Measurements from ENCODE around the gene OR5C1.

The OR5C1 gene
- long read RNA-seq = 0 reads

DNA sequence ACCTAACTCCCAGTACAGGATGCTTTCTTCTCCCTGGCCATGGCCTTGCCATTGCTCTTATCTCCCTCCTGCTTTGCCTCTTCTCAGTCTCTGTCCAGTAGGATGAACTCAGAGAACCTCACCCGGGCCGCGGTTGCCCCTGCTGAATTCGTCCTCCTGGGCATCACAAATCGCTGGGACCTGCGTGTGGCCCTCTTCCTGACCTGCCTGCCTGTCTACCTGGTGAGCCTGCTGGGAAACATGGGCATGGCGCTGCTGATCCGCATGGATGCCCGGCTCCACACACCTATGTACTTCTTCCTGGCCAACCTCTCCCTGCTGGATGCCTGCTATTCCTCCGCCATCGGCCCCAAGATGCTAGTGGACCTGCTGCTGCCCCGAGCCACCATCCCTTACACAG is at the start of gene OR5C1:
Gene OR5C1 (plus strand): TSS at position 103 of the 400 bp plus-strand sequence. CDS start 0 bp downstream, at position 103.
- Histone ChIP-seq H3K27ac (replicated peaks) (no peak within 1 kb of the TSS), H3K27me3 (ENCODE audit: insufficient read depth, poor library complexity, severe bottlenecking) (no peaks in the 10 kb centered on the region), H3K4me3 (replicated peaks; ENCODE audit: insufficient read depth, low read length) (no peak within 1 kb of the TSS)
- no peak for DNase-seq (ENCODE audit: low read depth in 1 of 2, low spot score in 1 of 2)
- no peak for TF ChIP-seq POLR2AphosphoS5 (IDR thresholded peaks at IDR 0.05; ENCODE audit: low read depth)

DNA sequence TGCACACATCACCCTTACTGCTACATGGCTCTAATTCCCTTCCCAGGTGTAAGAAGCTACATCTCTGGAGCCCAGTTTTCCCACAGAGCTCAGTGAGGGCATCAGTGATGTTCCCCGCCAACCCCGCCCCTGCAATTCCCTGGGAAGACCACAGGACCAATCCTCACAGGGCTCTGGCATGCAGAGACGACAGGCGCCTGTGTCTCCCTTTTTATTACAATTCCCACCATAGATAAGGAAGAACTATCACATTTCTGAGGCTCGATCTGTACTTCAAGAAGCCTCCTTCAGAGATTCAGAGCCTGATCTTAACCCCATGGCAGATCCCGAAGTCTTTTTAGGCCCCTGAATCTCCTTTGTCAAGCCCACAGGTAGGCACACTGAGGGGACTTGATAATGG is 46.7 kb upstream of the OR5C1 start, which contains the start of gene OR1L6:
Gene OR1L6 (plus strand): TSS at position 301 of the 400 bp plus-strand sequence. CDS start 7,545 bp downstream, outside the sequence.
- Histone ChIP-seq H3K27ac (replicated peaks) (no peak within 1 kb of the TSS), H3K27me3 (ENCODE audit: insufficient read depth, poor library complexity, severe bottlenecking) (no peaks in the 10 kb centered on the region), H3K4me3 (replicated peaks; ENCODE audit: insufficient read depth, low read length) (no peak within 1 kb of the TSS)
- no peak for TF ChIP-seq GABPA (IDR thresholded peaks at IDR 0.05; ENCODE audit: low read depth)
- no peak for TF ChIP-seq SPI1 (IDR thresholded peaks at IDR 0.05; ENCODE audit: borderline replicate concordance, low read depth)
- TF ChIP-seq POLR2AphosphoS5 (IDR thresholded peaks at IDR 0.05; ENCODE audit: low read depth) = no peak
- TF ChIP-seq, protein P1, sequence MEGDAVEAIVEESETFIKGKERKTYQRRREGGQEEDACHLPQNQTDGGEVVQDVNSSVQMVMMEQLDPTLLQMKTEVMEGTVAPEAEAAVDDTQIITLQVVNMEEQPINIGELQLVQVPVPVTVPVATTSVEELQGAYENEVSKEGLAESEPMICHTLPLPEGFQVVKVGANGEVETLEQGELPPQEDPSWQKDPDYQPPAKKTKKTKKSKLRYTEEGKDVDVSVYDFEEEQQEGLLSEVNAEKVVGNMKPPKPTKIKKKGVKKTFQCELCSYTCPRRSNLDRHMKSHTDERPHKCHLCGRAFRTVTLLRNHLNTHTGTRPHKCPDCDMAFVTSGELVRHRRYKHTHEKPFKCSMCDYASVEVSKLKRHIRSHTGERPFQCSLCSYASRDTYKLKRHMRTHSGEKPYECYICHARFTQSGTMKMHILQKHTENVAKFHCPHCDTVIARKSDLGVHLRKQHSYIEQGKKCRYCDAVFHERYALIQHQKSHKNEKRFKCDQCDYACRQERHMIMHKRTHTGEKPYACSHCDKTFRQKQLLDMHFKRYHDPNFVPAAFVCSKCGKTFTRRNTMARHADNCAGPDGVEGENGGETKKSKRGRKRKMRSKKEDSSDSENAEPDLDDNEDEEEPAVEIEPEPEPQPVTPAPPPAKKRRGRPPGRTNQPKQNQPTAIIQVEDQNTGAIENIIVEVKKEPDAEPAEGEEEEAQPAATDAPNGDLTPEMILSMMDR (IDR thresholded peaks at IDR 0.05; ENCODE audit: insufficient read depth, low read length) = no peak
- TF ChIP-seq, protein P2, sequence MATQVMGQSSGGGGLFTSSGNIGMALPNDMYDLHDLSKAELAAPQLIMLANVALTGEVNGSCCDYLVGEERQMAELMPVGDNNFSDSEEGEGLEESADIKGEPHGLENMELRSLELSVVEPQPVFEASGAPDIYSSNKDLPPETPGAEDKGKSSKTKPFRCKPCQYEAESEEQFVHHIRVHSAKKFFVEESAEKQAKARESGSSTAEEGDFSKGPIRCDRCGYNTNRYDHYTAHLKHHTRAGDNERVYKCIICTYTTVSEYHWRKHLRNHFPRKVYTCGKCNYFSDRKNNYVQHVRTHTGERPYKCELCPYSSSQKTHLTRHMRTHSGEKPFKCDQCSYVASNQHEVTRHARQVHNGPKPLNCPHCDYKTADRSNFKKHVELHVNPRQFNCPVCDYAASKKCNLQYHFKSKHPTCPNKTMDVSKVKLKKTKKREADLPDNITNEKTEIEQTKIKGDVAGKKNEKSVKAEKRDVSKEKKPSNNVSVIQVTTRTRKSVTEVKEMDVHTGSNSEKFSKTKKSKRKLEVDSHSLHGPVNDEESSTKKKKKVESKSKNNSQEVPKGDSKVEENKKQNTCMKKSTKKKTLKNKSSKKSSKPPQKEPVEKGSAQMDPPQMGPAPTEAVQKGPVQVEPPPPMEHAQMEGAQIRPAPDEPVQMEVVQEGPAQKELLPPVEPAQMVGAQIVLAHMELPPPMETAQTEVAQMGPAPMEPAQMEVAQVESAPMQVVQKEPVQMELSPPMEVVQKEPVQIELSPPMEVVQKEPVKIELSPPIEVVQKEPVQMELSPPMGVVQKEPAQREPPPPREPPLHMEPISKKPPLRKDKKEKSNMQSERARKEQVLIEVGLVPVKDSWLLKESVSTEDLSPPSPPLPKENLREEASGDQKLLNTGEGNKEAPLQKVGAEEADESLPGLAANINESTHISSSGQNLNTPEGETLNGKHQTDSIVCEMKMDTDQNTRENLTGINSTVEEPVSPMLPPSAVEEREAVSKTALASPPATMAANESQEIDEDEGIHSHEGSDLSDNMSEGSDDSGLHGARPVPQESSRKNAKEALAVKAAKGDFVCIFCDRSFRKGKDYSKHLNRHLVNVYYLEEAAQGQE (IDR thresholded peaks at IDR 0.05; ENCODE audit: insufficient replicate concordance, low read depth) = no peak
- no peak for DNase-seq (ENCODE audit: low read depth in 1 of 2, low spot score in 1 of 2)

DNA sequence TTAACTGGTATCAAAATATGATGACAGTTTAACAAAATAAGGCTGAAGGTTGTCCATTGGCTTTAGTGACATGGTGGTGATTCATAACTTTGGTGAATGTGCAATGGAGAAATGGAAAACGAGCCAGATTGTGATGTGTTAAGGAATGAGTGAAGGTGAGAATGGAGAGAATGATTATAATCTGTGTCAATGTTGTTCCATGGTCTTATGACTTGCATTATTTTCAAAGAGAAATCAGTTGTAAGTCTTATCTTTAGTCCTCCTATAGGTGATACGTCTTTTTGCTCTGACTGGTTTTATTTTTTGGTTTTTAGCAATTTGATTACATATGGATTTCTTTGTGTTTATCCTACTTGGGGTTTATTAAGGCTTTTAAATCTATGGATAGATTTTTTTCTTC is 33.9 kb upstream of the OR5C1 start:
- no peak for DNase-seq (ENCODE audit: low read depth in 1 of 2, low spot score in 1 of 2)
- no peaks in the 10 kb centered on the region for H3K27me3 ChIP-seq (ENCODE audit: insufficient read depth, poor library complexity, severe bottlenecking)
- no peak for TF ChIP-seq GABPA (IDR thresholded peaks at IDR 0.05; ENCODE audit: low read depth)
- H3K27ac ChIP-seq (replicated peaks) = no peak overlapping the region
- H3K4me3 ChIP-seq (replicated peaks; ENCODE audit: insufficient read depth, low read length) = no peak overlapping the region

DNA sequence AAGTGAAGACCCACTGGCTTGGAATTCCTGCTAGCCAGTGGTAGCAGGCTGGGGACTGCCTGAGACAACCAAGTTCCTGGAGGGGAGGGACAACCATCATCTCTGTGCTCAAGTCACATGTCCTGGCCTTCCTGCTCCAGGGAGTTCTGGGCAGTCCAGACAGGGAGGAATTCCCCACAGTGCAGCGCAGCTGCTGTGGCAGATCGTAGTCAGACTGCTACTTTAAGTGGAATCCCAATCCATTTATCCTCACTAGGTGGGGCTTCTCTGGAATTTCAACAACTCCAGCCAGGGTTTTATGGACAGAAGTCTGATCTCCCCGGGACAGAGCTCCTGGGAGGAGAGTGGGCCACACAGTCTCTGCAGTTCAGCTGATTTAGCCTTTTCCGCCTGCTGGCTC is 20.9 kb upstream of the OR5C1 start:
- no peak for DNase-seq (ENCODE audit: low read depth in 1 of 2, low spot score in 1 of 2)
- no peak for TF ChIP-seq POLR2AphosphoS5 (IDR thresholded peaks at IDR 0.05; ENCODE audit: low read depth)
- TF ChIP-seq SPI1 (IDR thresholded peaks at IDR 0.05; ENCODE audit: borderline replicate concordance, low read depth) = no peak
- TF ChIP-seq, protein P1 (IDR thresholded peaks at IDR 0.05; ENCODE audit: insufficient read depth, low read length) = no peak
- no peak for TF ChIP-seq GABPA (IDR thresholded peaks at IDR 0.05; ENCODE audit: low read depth)
- TF ChIP-seq, protein P2 (IDR thresholded peaks at IDR 0.05; ENCODE audit: insufficient replicate concordance, low read depth) = no peak
- Histone ChIP-seq H3K27me3 (ENCODE audit: insufficient read depth, poor library complexity, severe bottlenecking) (no peaks in the 10 kb centered on the region), H3K27ac (replicated peaks) (no peak overlapping the region), H3K4me3 (replicated peaks; ENCODE audit: insufficient read depth, low read length) (no peak overlapping the region)

DNA sequence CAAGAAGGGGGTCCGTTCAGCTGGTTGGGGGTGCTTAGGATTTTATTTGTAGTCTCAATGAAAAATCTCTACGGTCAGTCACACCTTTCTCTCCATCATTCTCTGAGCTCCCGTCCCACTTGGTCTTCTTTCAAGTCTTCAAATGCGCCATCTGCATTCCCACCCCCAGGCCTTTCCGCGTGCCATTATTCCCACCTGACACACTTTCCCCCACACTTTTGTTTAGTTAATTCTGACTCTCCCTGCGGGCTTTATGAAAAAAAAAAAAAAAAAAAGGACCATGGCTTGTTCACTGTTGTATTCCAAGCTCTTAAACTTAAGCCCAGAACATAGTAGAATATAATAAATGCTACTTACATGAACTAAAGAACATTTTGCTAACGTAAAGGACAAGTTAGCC is 11.7 kb upstream of the OR5C1 start:
- no peaks in the 10 kb centered on the region for H3K27me3 ChIP-seq (ENCODE audit: insufficient read depth, poor library complexity, severe bottlenecking)
- TF ChIP-seq, protein P2 (IDR thresholded peaks at IDR 0.05; ENCODE audit: insufficient replicate concordance, low read depth) = no peak
- TF ChIP-seq GABPA (IDR thresholded peaks at IDR 0.05; ENCODE audit: low read depth) (no peak), SPI1 (IDR thresholded peaks at IDR 0.05; ENCODE audit: borderline replicate concordance, low read depth) (no peak), POLR2AphosphoS5 (IDR thresholded peaks at IDR 0.05; ENCODE audit: low read depth) (no peak)
- TF ChIP-seq, protein P1 (IDR thresholded peaks at IDR 0.05; ENCODE audit: insufficient read depth, low read length) = no peak
- DNase-seq (ENCODE audit: low read depth in 1 of 2, low spot score in 1 of 2) = no peak

More for the DNA sequence above, 11.7 kb upstream of the OR5C1 start:
- H3K27ac ChIP-seq (replicated peaks) = no peak overlapping the region
- no peak overlapping the region for H3K4me3 ChIP-seq (replicated peaks; ENCODE audit: insufficient read depth, low read length)

Data from HL-60 (cell line).